ENCODE data around the gene FAM228B. TPM values are rescaled to one million over a fixed set of nuclear protein-coding genes. Genes with fewer than 3 reads are reported as not detected.
"Not testable (repeated sequence)": the region's sequence is repeated elsewhere in the genome, so short reads cannot be mapped to it uniquely, and the experiment has no call there.

FAM228B gene
- total and polyA plus RNA-seq, 2 donors (not counting 1 experiment from before 2014, with no cell fraction given): 11.9 to 13.1 TPM

- H3K4me1 ChIP-seq (ENCODE audit: control insufficient read depth, extremely low read depth, insufficient read depth, low read length): no peaks in the 10 kb centered on the region
- H3K9me3 ChIP-seq (ENCODE audit: control insufficient read depth, insufficient read depth, low read depth, low read length): no peaks in the 10 kb centered on the region
- no peak overlapping the region for H3K27ac ChIP-seq (ENCODE audit: insufficient read depth, low read length)
- DNase-seq (ENCODE audit: low read depth in 2 of 2): no peak
- H3K4me3 ChIP-seq (replicated peaks in 1 of 4; ENCODE audit: control extremely low read depth in 1 of 4, insufficient read depth in 1 of 4, low read depth in 3 of 4, low read length in 4 of 4): no peak overlapping the region
- H4K20me1 ChIP-seq (ENCODE audit: control insufficient read depth, extremely low read depth, insufficient read depth, low read length): no peaks in the 10 kb centered on the region
- no peak overlapping the region for H2AFZ ChIP-seq (ENCODE audit: low read length)
- H3K4me2 ChIP-seq (ENCODE audit: extremely low read depth, insufficient read depth, low read length): no peak overlapping the region
- no peaks in the 10 kb centered on the region for H3K27me3 ChIP-seq (ENCODE audit: control insufficient read depth, insufficient read depth, low read length)
- no peak overlapping the region for H3K9ac ChIP-seq (ENCODE audit: insufficient read depth, low read length)
- no peaks in the 10 kb centered on the region for H3K79me2 ChIP-seq (ENCODE audit: control insufficient read depth, insufficient read depth, low read length)
- H3K36me3 ChIP-seq (ENCODE audit: control insufficient read depth, insufficient read depth, low read length): no peaks in the 10 kb centered on the region
- no peak for TF ChIP-seq CTCF (conservative IDR thresholded peaks at IDR 0.05 in 1 of 2, IDR thresholded peaks at IDR 0.05 in 1 of 2; ENCODE audit: low read depth in 1 of 2, low read length in 2 of 2)
- no peak for TF ChIP-seq EZH2 (IDR thresholded peaks at IDR 0.05; ENCODE audit: low read length, missing control alignments)
Measured at GRCh38 chr2:24107336-24107735, 15.9 kb upstream of the FAM228B start.

GRCh38 chr2:24109431-24109830 lies 13.8 kb upstream of the FAM228B start:
- H3K4me3 ChIP-seq (replicated peaks in 1 of 4; ENCODE audit: control extremely low read depth in 1 of 4, insufficient read depth in 1 of 4, low read depth in 3 of 4, low read length in 4 of 4); H3K36me3 ChIP-seq (ENCODE audit: control insufficient read depth, insufficient read depth, low read length); H3K4me2 ChIP-seq (ENCODE audit: extremely low read depth, insufficient read depth, low read length); H3K4me1 ChIP-seq (ENCODE audit: control insufficient read depth, extremely low read depth, insufficient read depth, low read length); H2AFZ ChIP-seq (ENCODE audit: low read length); H4K20me1 ChIP-seq (ENCODE audit: control insufficient read depth, extremely low read depth, insufficient read depth, low read length); H3K27ac ChIP-seq (ENCODE audit: insufficient read depth, low read length); H3K79me2 ChIP-seq (ENCODE audit: control insufficient read depth, insufficient read depth, low read length); H3K9me3 ChIP-seq (ENCODE audit: control insufficient read depth, insufficient read depth, low read depth, low read length); H3K27me3 ChIP-seq (ENCODE audit: control insufficient read depth, insufficient read depth, low read length); DNase-seq (ENCODE audit: low read depth in 2 of 2); H3K9ac ChIP-seq (ENCODE audit: insufficient read depth, low read length): not testable (repeated sequence)

GRCh38 chr2:24110660-24111303 lies 12.5 kb upstream of the FAM228B start:
- TF ChIP-seq CTCF (conservative IDR thresholded peaks at IDR 0.05 in 1 of 2, IDR thresholded peaks at IDR 0.05 in 1 of 2; ENCODE audit: low read depth in 1 of 2, low read length in 2 of 2): no peak
- no peak for DNase-seq (ENCODE audit: low read depth in 2 of 2)
- no peaks in the 10 kb centered on the region for H3K36me3 ChIP-seq (ENCODE audit: control insufficient read depth, insufficient read depth, low read length)
- no peak overlapping the region for H2AFZ ChIP-seq (ENCODE audit: low read length)
- no peak overlapping the region for H3K9ac ChIP-seq (ENCODE audit: insufficient read depth, low read length)
- no peaks in the 10 kb centered on the region for H4K20me1 ChIP-seq (ENCODE audit: control insufficient read depth, extremely low read depth, insufficient read depth, low read length)
- H3K27me3 ChIP-seq (ENCODE audit: control insufficient read depth, insufficient read depth, low read length): no peaks in the 10 kb centered on the region
- no peaks in the 10 kb centered on the region for H3K79me2 ChIP-seq (ENCODE audit: control insufficient read depth, insufficient read depth, low read length)
- H3K4me2 ChIP-seq (ENCODE audit: extremely low read depth, insufficient read depth, low read length): no peak overlapping the region
- no peak overlapping the region for H3K4me3 ChIP-seq (replicated peaks in 1 of 4; ENCODE audit: control extremely low read depth in 1 of 4, insufficient read depth in 1 of 4, low read depth in 3 of 4, low read length in 4 of 4)
- no peak overlapping the region for H3K27ac ChIP-seq (ENCODE audit: insufficient read depth, low read length)
- H3K4me1 ChIP-seq (ENCODE audit: control insufficient read depth, extremely low read depth, insufficient read depth, low read length): no peaks in the 10 kb centered on the region
- H3K9me3 ChIP-seq (ENCODE audit: control insufficient read depth, insufficient read depth, low read depth, low read length): no peaks in the 10 kb centered on the region

All from fibroblast of lung (primary cell).